GM18508 (cell line): ENCODE data around the gene ZNF444.

ENCODE experiments used
- ATAC-seq: cut with Tn5 transposase; IDR thresholded peaks from one replicate; pipeline ENCODE4 v1.9.1; 2021; ENCODE audit warnings: moderate number of reproducible peaks; ENCODE audit not compliant: insufficient read depth, unreplicated experiment

Gene ZNF444

GRCh38 chr19:56120371-56121179 is 20.5 kb upstream of the ZNF444 start:
- no peak for ATAC-seq

GRCh38 chr19:56121180-56122167 is 19.6 kb upstream of the ZNF444 start, which contains the start of gene ZNF787:
TSS of gene ZNF787 (minus strand) at chr19:56121295. CDS start at chr19:56103217, 18,078 bp downstream.
- ATAC-seq = peak; percentile 63

GRCh38 chr19:56123266-56123891 is 17.7 kb upstream of the ZNF444 start:
- no peak for ATAC-seq

- no peak for ATAC-seq
Observed at GRCh38 chr19:56124578-56124977, 16.5 kb upstream of the ZNF444 start.

- ATAC-seq = no peak
Observed at GRCh38 chr19:56125806-56126590, 15.1 kb upstream of the ZNF444 start.

- no peak for ATAC-seq
Observed at GRCh38 chr19:56126983-56127780, 13.9 kb upstream of the ZNF444 start.

- ATAC-seq = no peak
Observed at GRCh38 chr19:56130006-56130405, 11.1 kb upstream of the ZNF444 start.

GRCh38 chr19:56131651-56132050 is 9.4 kb upstream of the ZNF444 start:
- ATAC-seq = no peak

GRCh38 chr19:56132316-56132822 is 8.7 kb upstream of the ZNF444 start:
- no peak for ATAC-seq

GRCh38 chr19:56133858-56134653 is 7.0 kb upstream of the ZNF444 start:
- no peak for ATAC-seq

GRCh38 chr19:56134654-56134921 is 6.5 kb upstream of the ZNF444 start:
- ATAC-seq = no peak

GRCh38 chr19:56136362-56136761 is 4.7 kb upstream of the ZNF444 start:
- no peak for ATAC-seq

GRCh38 chr19:56137405-56137804 is 3.7 kb upstream of the ZNF444 start:
- no peak for ATAC-seq

- no peak for ATAC-seq
Observed at GRCh38 chr19:56138069-56138468, 3.0 kb upstream of the ZNF444 start.

GRCh38 chr19:56139847-56140582 is 1.1 kb upstream of the ZNF444 start:
- peak; percentile 1 for ATAC-seq

- ATAC-seq = no peak
Observed at GRCh38 chr19:56141417-56141993, 418 bp downstream of the ZNF444 start.

GRCh38 chr19:56142087-56142787 is 1.1 kb downstream of the ZNF444 start:
- no peak for ATAC-seq
